Right ventricle myocardium inferior (tissue), 1 donor: ENCODE data around the gene TIAL1. TPM values are rescaled to one million over a fixed set of nuclear protein-coding genes. Genes with fewer than 3 reads are reported as not detected.
A peak's percentile ranks its signal among the peaks of the same experiment; 100 is the strongest.
"Not testable (repeated sequence)": the region's sequence is repeated elsewhere in the genome, so short reads cannot be mapped to it uniquely, and the experiment has no call there.

Source experiments
- ATAC-seq: fragments of 200-7000 bp; cut with Tn5 transposase; one replicate; pipeline ENCODE4 v1.9.1; 2020; ENCODE audit warnings: mild to moderate bottlenecking, moderate library complexity
- DNase-seq: peaks from one replicate; pipeline ENCODE4 v3.0.0; 2021; ENCODE audit errors: missing footprints
- intact Hi-C: fragments of 100-400 bp; cut with DNase I; formaldehyde crosslinking; loops from one replicate; pipeline ENCODE4 v1.11.0; 2022
- long read RNA-seq: library from polyadenylated mRNA; unstranded; transcript quantifications from one replicate; pipeline ENCODE4 v2.0.0, GENCODE V29; 2021
- total RNA-seq: library from RNA; stranded (reverse); fragmentation: NEBNext Ultra II Directional; extraction: Animal tissue kit (Norgen Biotek cat#: 25700); gene quantifications from one replicate; pipeline ENCODE4 v1.2.1, GENCODE V29; 2021
- donor health status: DM: no; HTN: yes; CAD: no; lungs with severe emphysema.

Gene TIAL1
- total RNA-seq = 74.0 TPM
- long read RNA-seq, full-length matches to known transcripts = 4 of 8 reads
- long read RNA-seq, partial matches to known transcripts = 3 of 8 reads
- long read RNA-seq, other reads (novel, unspliced or antisense) = 1 of 8 reads

GRCh38 chr10:119596537-119597404 lies at the start of gene TIAL1:
Gene TIAL1 (minus strand): TSS chr10:119596964. CDS start chr10:119596465, 499 bp downstream.
- ATAC-seq = peak; percentile 97
- intact Hi-C loops = loop anchor here (2.0 to 5.0 kb wide), 2 partner anchors 54 to 131 kb away; partner anchors contain the start of genes BAG3 and INPP5F
- peak; percentile 99 for DNase-seq

GRCh38 chr10:119644994-119645393 lies 48.2 kb upstream of the TIAL1 start:
- ATAC-seq (no peak), DNase-seq (no peak)
- intact Hi-C loops = no loop called here

- DNase-seq (no peak), ATAC-seq (no peak)
- intact Hi-C loops = no loop called here
These were observed 47.5 kb upstream of the TIAL1 start for GRCh38 chr10:119644205-119644814.

- no peak for ATAC-seq
- intact Hi-C loops = no loop called here
- DNase-seq = no peak
These were observed 46.8 kb upstream of the TIAL1 start for GRCh38 chr10:119643306-119644204.

GRCh38 chr10:119642556-119643111 lies 45.9 kb upstream of the TIAL1 start:
- no peak for ATAC-seq
- intact Hi-C loops = no loop called here
- DNase-seq = no peak

- intact Hi-C loops = no loop called here
- no peak for DNase-seq
- no peak for ATAC-seq
These were observed 44.2 kb upstream of the TIAL1 start for GRCh38 chr10:119640875-119641526.

- intact Hi-C loops = no loop called here
- no peak for DNase-seq
- no peak for ATAC-seq
These were observed 43.6 kb upstream of the TIAL1 start for GRCh38 chr10:119640384-119640783.

- intact Hi-C loops = no loop called here
- no peak for ATAC-seq
- DNase-seq = no peak
These were observed 42.2 kb upstream of the TIAL1 start for GRCh38 chr10:119638982-119639381.

GRCh38 chr10:119637631-119638030 lies 40.9 kb upstream of the TIAL1 start:
- DNase-seq (no peak), ATAC-seq (no peak)
- intact Hi-C loops = no loop called here

GRCh38 chr10:119634219-119634544 lies 37.4 kb upstream of the TIAL1 start:
- ATAC-seq (peak; percentile 75), DNase-seq (no peak)
- intact Hi-C loops = no loop called here

GRCh38 chr10:119633538-119634218 lies 36.9 kb upstream of the TIAL1 start:
- ATAC-seq (no peak), DNase-seq (no peak)
- intact Hi-C loops = no loop called here

- no peak for ATAC-seq
- no peak for DNase-seq
- intact Hi-C loops = no loop called here
These were observed 33.5 kb upstream of the TIAL1 start for GRCh38 chr10:119630300-119630699.

GRCh38 chr10:119625570-119626280 lies 29.0 kb upstream of the TIAL1 start:
- intact Hi-C loops = no loop called here
- DNase-seq = no peak
- no peak for ATAC-seq

- ATAC-seq (no peak), DNase-seq (no peak)
- intact Hi-C loops = no loop called here
These were observed 24.3 kb upstream of the TIAL1 start for GRCh38 chr10:119621078-119621384.

- ATAC-seq (no peak), DNase-seq (no peak)
- intact Hi-C loops = no loop called here
These were observed 23.7 kb upstream of the TIAL1 start for GRCh38 chr10:119620241-119621077.

- ATAC-seq, DNase-seq, intact Hi-C loops: not testable (repeated sequence)
These were observed 23.0 kb upstream of the TIAL1 start for GRCh38 chr10:119619811-119620210.

- no peak for ATAC-seq
- intact Hi-C loops = no loop called here
These were observed 22.5 kb upstream of the TIAL1 start for GRCh38 chr10:119619215-119619614.

More at GRCh38 chr10:119619215-119619614, 22.5 kb upstream of the TIAL1 start:
- DNase-seq = no peak
